ENCODE data around the gene FCRL1.

FCRL1 gene

DNA sequence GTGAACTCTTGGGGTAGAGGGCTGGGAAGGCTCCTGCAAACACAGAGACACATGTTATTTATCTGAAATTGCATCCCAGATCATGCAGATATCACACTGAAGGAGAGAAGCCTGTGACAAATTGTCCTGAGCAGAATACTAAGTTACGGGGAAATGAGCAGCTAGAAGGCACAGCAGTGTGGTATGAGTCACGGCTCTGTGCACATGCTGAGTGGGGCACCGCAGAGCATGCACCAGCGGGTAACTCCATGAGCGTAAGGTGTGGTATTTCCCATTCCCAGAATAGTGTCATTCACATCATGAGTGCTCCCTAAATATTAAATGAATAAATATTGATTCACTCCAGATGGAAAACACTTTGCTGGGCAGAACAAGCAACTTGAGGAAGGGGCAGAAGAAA lies 21.7 kb downstream of the FCRL1 start:
- no peak for DNase-seq

GRCh38 chr1:157785248-157785647 lies 34.7 kb downstream of the FCRL1 start:
- DNase-seq, result no peak

GRCh38 chr1:157784801-157785200 lies 35.1 kb downstream of the FCRL1 start:
- DNase-seq, result no peak

DNA sequence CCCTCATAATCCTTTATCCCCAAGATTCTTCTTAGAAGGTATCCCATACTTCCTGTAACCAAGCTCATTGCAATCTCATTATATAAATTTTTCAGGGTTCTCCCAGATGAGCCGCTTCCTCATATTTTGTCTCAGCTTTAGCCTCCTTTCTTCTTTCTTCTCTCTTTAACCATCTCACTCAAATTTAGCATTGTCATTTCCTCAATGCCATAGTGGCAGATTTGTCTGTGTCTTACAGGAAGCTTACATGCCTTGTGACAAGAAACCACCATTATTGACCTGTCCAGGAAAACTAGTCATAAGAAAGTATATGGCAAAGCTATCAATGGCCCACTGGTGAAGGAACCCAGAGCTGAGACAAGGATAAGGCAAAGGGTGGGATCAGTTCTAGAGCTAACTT lies 37.0 kb downstream of the FCRL1 start:
- DNase-seq, result no peak

- no peak for DNase-seq
These were observed 38.9 kb downstream of the FCRL1 start for GRCh38 chr1:157781048-157781447.

- DNase-seq, result no peak
These were observed 42.9 kb downstream of the FCRL1 start, which contains the start of gene FCRL2 for GRCh38 chr1:157776971-157777391. Gene FCRL2 (minus strand): TSS chr1:157777132. CDS start chr1:157777073, 59 bp downstream.

DNA sequence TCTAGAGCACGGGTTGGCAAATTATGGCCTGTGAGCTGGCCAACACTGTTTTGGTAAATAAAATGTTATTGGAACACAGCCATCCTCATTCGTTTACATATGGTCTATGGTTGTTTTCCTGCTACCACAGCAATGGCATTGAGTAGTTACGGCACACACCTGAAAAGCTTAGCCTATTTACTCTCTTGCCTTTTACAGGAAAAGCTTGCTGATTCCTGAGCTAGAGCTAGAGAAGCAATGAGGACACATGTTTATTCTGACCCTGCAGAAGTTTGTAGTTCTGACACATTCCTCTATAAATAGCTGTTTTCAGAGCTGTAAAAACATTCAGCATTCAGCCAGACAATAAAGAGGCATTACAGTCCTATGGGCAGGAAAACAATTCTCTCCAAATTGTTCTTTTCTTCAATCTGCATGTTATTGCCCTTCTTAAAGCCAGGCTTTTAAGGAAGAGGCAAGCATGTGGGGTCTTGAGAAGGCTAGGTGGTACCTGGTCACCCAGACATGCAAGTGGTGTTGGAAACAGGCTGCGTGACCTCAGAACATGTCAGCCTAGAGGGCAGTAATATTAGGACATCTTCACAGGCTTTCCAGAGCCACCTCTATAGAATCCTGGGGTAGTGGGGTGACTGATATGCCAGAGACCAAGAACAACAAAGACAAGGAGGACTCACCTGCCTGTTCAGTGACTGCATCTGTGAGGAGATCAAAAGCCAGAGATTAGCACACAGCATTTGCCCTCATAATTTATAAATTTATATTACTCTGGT lies 44.6 kb downstream of the FCRL1 start:
- DNase-seq, result no peak

- no peak for DNase-seq
These were observed 45.5 kb downstream of the FCRL1 start for GRCh38 chr1:157774412-157774811.

DNA sequence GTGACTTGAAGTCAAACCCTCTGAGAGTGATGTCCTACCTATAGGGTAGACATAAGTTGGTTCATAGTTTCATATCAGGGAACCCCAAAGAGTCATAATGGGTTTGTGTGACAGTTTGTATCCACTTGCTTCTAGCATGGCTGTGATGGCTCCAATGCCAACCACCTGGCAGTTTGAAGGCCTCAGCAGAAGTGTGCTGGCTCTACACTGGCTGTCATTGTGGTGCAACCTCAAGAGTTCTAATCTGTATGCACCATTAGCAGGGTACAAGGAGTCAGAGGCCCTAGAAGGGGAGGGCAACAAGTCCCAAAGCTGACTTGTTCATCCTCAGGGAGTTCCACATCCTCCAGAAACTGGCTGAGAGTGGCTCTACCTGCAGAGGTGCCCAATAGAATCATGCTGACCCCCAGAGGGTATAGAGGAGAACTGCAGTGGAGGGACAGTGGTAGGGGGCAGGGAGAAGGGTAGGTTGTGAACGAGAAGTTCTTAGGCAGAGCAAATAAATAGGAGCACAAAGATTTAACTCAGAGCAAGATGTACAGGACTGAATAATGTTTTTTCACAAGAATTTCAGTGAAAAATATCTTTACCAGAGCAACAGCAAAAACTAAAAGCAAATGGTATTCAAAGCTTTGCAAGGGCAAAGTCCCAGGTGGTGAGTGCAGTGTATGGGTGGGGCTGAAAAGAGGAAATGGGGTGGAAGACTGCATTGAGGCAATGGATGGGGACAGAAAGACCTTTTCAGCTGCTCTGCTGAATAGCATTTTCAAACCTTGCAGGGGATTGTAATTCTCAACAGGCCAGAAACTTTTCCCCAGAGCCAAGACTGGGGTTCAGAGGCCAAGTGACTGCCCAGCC lies 46.2 kb downstream of the FCRL1 start:
- no peak for DNase-seq

GRCh38 chr1:157771661-157772425 lies 48.1 kb downstream of the FCRL1 start:
- no peak for DNase-seq

- DNase-seq, result no peak
These were observed 49.4 kb downstream of the FCRL1 start for GRCh38 chr1:157770442-157771043.

DNA sequence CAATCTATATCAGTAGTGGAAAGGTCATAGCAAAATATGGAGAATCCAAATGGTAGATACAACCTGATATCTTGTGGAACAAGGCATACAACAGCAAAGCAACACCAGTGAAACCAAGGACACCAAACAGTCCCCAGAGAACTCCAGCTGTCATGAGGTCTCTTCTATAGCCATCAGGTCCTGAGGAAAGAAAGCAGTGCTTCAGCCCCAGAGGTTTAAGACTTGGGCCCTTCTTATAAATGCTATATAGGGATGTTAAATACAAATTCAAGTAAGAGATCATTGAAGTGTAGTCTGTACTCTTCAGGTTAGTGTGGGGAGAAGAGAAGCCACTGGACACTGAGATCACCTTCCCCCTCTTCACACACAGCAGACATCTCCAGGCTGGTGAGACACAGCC lies 53.1 kb downstream of the FCRL1 start:
- DNase-seq, result no peak

DNA sequence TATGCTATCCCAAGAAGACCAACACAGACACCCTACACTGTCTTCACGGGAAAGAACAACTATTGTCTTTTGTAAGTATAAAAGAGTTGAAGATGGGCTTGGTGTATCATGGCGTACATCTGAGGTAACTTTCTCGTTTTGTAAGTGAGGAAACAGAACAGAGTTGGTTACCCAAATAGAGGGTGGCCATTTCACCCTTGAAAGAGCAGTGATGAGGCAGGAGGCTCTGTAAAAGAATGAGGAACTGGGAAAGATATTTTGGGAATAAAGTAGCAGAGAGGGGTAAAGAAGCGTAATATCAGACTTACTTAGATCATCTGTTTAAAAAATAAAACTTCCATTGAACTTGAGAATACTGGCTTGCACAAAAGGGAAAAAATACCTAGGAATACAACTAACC lies 61.9 kb downstream of the FCRL1 start:
- no peak for DNase-seq

GRCh38 chr1:157753611-157754010 lies 66.3 kb downstream of the FCRL1 start:
- DNase-seq, result no peak

DNA sequence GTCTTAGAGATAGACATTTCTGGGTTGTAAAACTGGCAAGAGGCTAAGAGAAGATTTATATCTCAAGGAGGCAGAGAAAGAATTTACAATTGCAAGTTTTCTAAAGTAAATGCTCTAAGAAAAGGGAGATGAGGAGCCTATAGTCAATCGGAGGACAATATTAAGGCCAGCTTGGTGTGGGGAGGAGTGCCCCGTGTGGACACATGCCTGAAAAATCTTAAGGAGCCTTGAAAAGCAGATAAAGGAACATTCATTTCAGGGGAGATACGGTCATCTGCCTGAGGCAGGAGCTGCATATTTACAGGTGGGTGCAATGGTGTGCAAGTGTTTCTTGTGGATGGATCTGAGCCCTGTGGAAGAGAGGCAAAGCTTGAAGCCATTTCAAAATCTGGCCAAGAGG lies 68.6 kb downstream of the FCRL1 start:
- no peak for DNase-seq

- no peak for DNase-seq
These were observed 71.6 kb downstream of the FCRL1 start for GRCh38 chr1:157748262-157748817.
